Stimulated activated CD4-positive, alpha-beta T cell treated with anti-CD3 and anti-CD28 coated beads, Interleukin-1b, Interleukin-23, amount 100 ng/mL, for 24 hours (primary cell): ENCODE data around the gene EMP3.
"Not testable (repeated sequence)": the region's sequence is repeated elsewhere in the genome, so short reads cannot be mapped to it uniquely, and the experiment has no call there.

Experiments
- DNase-seq, 4 experiments: peaks; one replicate each; pipeline ENCODE4 v3.0.0-alpha.2; 2020; ENCODE audit warnings: low read depth in 4 of 4, low spot score in 1 of 4

Gene EMP3

DNA sequence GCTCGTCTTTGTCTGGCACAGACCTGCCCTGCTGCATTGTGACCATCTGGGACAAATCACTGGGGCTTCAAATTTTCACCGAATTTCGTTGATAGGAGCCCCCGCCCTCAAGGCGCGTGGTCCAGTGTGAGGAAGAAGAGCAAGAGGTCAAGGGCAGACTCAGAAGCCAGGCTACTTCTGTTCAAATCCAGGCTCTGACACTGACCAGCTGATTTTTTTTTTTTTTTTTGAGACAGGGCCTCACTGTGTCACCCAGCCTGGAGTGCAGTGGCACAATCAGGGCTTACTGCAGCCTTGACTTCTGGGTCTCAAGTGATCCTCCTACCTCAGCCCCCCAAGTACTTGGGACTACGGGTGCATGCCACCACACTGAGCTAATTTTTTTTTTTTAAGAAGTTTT lies 46.0 kb downstream of the EMP3 start:
- DNase-seq = no peak

DNA sequence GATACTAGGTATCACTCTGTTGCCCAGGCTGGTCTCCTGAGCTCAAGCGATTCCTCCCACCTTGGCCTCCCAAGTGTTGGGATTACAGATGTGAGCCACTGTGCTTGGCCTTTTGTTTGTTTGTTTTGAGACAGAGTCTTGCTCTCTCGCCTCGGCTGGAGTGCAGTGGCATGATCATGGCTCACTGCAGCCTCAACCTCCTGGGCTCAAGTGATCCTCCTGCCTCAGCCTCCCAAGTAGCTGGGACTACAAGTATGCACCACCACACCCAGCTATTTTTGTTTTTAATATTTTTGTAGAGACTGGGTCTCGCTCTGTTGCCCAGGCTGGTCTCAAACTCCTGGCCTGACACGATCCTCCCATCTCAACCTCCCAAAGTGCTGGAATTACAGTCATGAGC lies 46.4 kb downstream of the EMP3 start:
- DNase-seq = not testable (repeated sequence)

DNA sequence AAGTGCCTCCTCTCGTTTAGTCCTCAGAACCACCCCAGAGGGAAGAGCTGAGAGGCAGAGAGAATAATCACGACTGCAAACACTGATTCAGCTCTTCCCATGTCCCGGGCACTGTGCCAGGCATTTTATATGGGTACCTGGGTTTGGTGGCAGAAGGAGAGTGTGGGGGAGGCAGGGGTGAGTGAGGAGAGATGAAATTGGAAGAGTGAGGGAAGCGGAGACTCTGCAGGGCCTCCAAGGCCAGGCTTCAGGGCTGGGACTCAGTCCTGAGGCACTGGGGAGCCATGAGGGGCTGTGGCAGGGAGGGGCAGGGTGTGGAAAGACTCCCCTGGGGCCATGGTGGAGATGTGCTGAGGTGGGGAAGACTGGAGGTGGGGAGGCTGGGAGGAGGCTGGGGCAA lies 47.6 kb downstream of the EMP3 start:
- DNase-seq = no peak

DNA sequence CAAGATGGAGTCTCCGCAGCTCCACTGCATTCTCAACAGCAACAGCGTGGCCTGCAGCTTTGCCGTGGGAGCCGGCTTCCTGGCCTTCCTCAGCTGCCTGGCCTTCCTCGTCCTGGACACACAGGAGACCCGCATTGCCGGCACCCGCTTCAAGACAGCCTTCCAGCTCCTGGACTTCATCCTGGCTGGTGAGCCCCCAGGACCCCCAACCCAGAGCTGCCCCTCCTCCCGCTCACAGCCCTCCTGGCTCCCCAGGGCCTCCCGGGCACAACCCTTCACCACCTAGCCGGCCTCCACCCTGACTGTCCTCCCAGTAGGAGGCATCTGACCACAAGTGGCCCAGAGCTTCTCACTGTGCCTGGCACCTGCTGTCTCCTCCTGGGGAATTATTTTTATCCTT lies 48.2 kb downstream of the EMP3 start:
- DNase-seq = no peak

DNA sequence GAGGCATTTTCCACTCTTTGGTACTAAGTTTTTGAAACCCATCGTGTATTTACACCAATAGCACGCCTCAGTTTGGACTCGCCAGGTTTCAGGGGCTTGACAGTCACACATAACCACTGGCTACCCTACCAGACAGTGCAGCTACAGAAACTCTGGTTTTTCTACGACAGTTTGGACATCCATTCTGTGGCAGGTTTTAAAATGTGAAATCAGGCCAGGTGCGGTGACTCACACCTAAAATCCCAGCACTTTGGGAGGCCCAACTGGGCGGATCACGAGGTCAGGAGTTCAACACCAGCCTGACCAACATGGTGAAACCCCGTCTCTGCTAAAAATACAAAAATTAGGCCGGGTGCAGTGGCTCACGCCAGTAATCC lies 52.8 kb downstream of the EMP3 start:
- DNase-seq = no peak

DNA sequence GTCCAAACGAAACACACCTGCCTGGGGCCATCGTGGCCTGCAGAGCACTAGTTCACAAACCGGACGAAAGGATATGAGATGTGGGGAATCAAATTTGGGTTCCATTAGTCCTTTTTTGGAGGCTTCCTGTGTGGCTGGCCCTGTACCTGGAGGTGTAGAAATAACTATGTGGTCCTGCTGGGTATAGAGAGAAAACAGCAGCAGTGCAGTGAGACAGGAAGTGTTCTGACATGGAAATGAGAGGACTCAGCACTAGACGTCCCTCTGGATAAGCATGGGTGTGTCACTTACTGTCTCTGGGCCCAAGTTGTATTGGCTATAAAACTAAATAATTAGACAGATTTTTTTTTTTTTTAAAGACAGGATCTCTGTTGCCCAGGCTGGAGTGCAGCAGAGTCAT lies 53.7 kb downstream of the EMP3 start:
- no peak for DNase-seq
